IMR-90 (cell line): ENCODE results near the gene KAZN. TPM values are rescaled to one million over a fixed set of nuclear protein-coding genes. Genes with fewer than 3 reads are reported as not detected.

Source experiments
- ATAC-seq: fragments of 200-7000 bp; cut with Tn5 transposase; 2 replicates; pipeline ENCODE4 v1.9.1; 2020; ENCODE audit warnings: low read depth, mild to moderate bottlenecking, moderate library complexity
- BruUV-seq: library from RNA; stranded (reverse); fragments of 400-500 nt; replicated peaks from 2 replicates; lab custom pipeline; 2021; lab: Mats Ljungman, UMichigan
- CTCF ChIA-PET: fragments of 300-600 bp; formaldehyde crosslinking; extraction: SDS; loops from one replicate; lab custom pipeline; 2021; ENCODE audit warnings: antibody characterized with exemption; lab: Yijun Ruan, JAX
- POLR2A ChIA-PET: fragments of 300-600 bp; sonication (Branson Sonifier 250); formaldehyde crosslinking; loops from one replicate; lab custom pipeline; 2022; ENCODE audit warnings: antibody characterized with exemption; ENCODE audit not compliant: unreplicated experiment; lab: Charles Lee
- DNase-seq: peaks from one replicate; pipeline ENCODE4 v3.0.0; 2013
- H2AFZ ChIP-seq: replicated peaks from 2 replicates; pipeline ENCODE3; 2013; ENCODE audit warnings: low read length, mild to moderate bottlenecking; ENCODE audit not compliant: poor library complexity
- H2AK5ac ChIP-seq: 2 replicates; pipeline ENCODE4 v1.6.1; 2013; ENCODE audit warnings: low read depth, low read length, inconsistent platforms
- H2AK9ac ChIP-seq: replicated peaks from 2 replicates; pipeline ENCODE3; 2013; ENCODE audit warnings: mild to moderate bottlenecking, low read depth, low read length, moderate library complexity; ENCODE audit not compliant: poor library complexity
- H2BK120ac ChIP-seq: 2 replicates; pipeline ENCODE4 v1.6.1; 2013; ENCODE audit warnings: low read depth, low read length, inconsistent platforms
- H2BK15ac ChIP-seq: 3 replicates; pipeline ENCODE4 v1.6.1; 2013; ENCODE audit warnings: low read depth, low read length, inconsistent platforms
- H2BK20ac ChIP-seq: 2 replicates; pipeline ENCODE4 v1.6.1; 2013; ENCODE audit warnings: low read depth, mild to moderate bottlenecking, inconsistent platforms, low read length, moderate library complexity
- H2BK5ac ChIP-seq: 2 replicates; pipeline ENCODE4 v1.6.1; 2013; ENCODE audit warnings: mild to moderate bottlenecking, low read depth, low read length, inconsistent platforms; ENCODE audit not compliant: poor library complexity, severe bottlenecking
- H3K14ac ChIP-seq: replicated peaks from 2 replicates; pipeline ENCODE4 v1.6.1; 2013; ENCODE audit warnings: low read depth, low read length, inconsistent platforms
- H3K18ac ChIP-seq: 2 replicates; pipeline ENCODE4 v1.6.1; 2013; ENCODE audit warnings: low read depth, low read length, control low read depth
- H3K23ac ChIP-seq: 2 replicates; pipeline ENCODE4 v1.6.1; 2013; ENCODE audit warnings: low read depth, low read length, inconsistent platforms
- H3K27ac ChIP-seq: 2 replicates; pipeline ENCODE4 v1.5.1; 2013; ENCODE audit warnings: mild to moderate bottlenecking, control low read depth, low read length; ENCODE audit not compliant: insufficient read depth
- H3K27me3 ChIP-seq: 2 replicates; pipeline ENCODE4 v1.6.1; 2013; ENCODE audit warnings: low read length; ENCODE audit not compliant: control insufficient read depth, insufficient read depth
- H3K36me3 ChIP-seq: 2 replicates; pipeline ENCODE4 v1.6.1; 2013; ENCODE audit warnings: low read length, mixed read lengths; ENCODE audit not compliant: control insufficient read depth, insufficient read depth
- H3K4ac ChIP-seq: 2 replicates; pipeline ENCODE4 v1.6.1; 2013; ENCODE audit warnings: low read depth, low read length, inconsistent platforms
- H3K4me1 ChIP-seq: 2 replicates; pipeline ENCODE4 v1.6.1; 2013; ENCODE audit warnings: low read length, mixed read lengths; ENCODE audit not compliant: control insufficient read depth, insufficient read depth
- H3K4me2 ChIP-seq: 2 replicates; pipeline ENCODE4 v1.6.1; 2013; ENCODE audit warnings: low read depth, mild to moderate bottlenecking, control low read depth, low read length, moderate library complexity
- H3K4me3 ChIP-seq: 2 replicates; pipeline ENCODE4 v1.5.1; 2013; ENCODE audit warnings: low read depth, mild to moderate bottlenecking, control low read depth, low read length, moderate library complexity; ENCODE audit not compliant: insufficient read depth
- H3K56ac ChIP-seq: 2 replicates; pipeline ENCODE4 v1.6.1; 2013; ENCODE audit warnings: low read length, inconsistent platforms; ENCODE audit not compliant: insufficient read depth; ENCODE audit errors: extremely low read depth
- H3K79me1 ChIP-seq, 2 experiments: 2 replicates each; pipeline ENCODE4 v1.6.1; 2013; ENCODE audit warnings: low read length in 2 of 2, inconsistent platforms in 1 of 2, low read depth in 1 of 2
- H3K9ac ChIP-seq: 2 replicates; pipeline ENCODE4 v1.6.1; 2013; ENCODE audit warnings: low read depth, low read length, control low read depth
- H3K9me1 ChIP-seq: 2 replicates; pipeline ENCODE4 v1.6.1; 2013; ENCODE audit warnings: low read length, inconsistent platforms; ENCODE audit not compliant: insufficient read depth
- H3K9me3 ChIP-seq: 2 replicates; pipeline ENCODE4 v1.6.1; 2013; ENCODE audit warnings: low read length; ENCODE audit not compliant: control insufficient read depth, insufficient read depth
- H4K20me1 ChIP-seq: 2 replicates; pipeline ENCODE4 v1.6.1; 2013; ENCODE audit warnings: low read length, inconsistent platforms; ENCODE audit not compliant: insufficient read depth
- H4K5ac ChIP-seq: 2 replicates; pipeline ENCODE4 v1.6.1; 2013; ENCODE audit warnings: mild to moderate bottlenecking, low read depth, low read length, control low read depth
- H4K8ac ChIP-seq, 2 experiments: 2 replicates each; pipeline ENCODE4 v1.6.1; 2013; ENCODE audit warnings: low read depth in 2 of 2, low read length in 2 of 2, control low read depth in 1 of 2, inconsistent platforms in 1 of 2
- H4K91ac ChIP-seq: 2 replicates; pipeline ENCODE4 v1.6.1; 2013; ENCODE audit warnings: low read depth, low read length, inconsistent platforms; ENCODE audit not compliant: insufficient read depth
- BHLHE40 ChIP-seq: fragments of 150-350 bp; IDR thresholded peaks from 2 replicates; pipeline ENCODE4 v1.6.1; 2016; ENCODE audit warnings: mild to moderate bottlenecking, low read depth, low read length
- CEBPB ChIP-seq: IDR thresholded peaks from 2 replicates; pipeline ENCODE4 v1.6.1; 2012; ENCODE audit warnings: low read depth, low read length, improper control_type of control experiment
- CHD1 ChIP-seq: IDR thresholded peaks from 2 replicates; pipeline ENCODE4 v1.6.1; 2012; ENCODE audit warnings: low read depth, low read length, improper control_type of control experiment
- FOS ChIP-seq: fragments of 150-350 bp; IDR thresholded peaks from 2 replicates; pipeline ENCODE4 v1.6.1; 2016; ENCODE audit warnings: low read depth, low read length
- MAFK ChIP-seq: IDR thresholded peaks from 2 replicates; pipeline ENCODE4 v1.6.1; 2012; ENCODE audit warnings: low read depth, low read length, improper control_type of control experiment
- MAZ ChIP-seq: IDR thresholded peaks from 2 replicates; pipeline ENCODE4 v1.6.1; 2012; ENCODE audit warnings: low read depth, mild to moderate bottlenecking, low read length, improper control_type of control experiment, moderate library complexity, borderline replicate concordance
- MXI1 ChIP-seq: IDR thresholded peaks from 2 replicates; pipeline ENCODE4 v1.6.1; 2012; ENCODE audit warnings: low read depth, mild to moderate bottlenecking, low read length, moderate library complexity, borderline replicate concordance
- NFE2L2 ChIP-seq: fragments of 150-350 bp; IDR thresholded peaks from 2 replicates; pipeline ENCODE4 v1.6.1; 2016; ENCODE audit warnings: low read depth, mild to moderate bottlenecking, low read length
- POLR2A ChIP-seq: IDR thresholded peaks from 2 replicates; pipeline ENCODE4 v1.6.1; 2012; ENCODE audit warnings: mild to moderate bottlenecking, low read depth, low read length
- RCOR1 ChIP-seq: IDR thresholded peaks from 2 replicates; pipeline ENCODE4 v1.6.1; 2012; ENCODE audit warnings: mild to moderate bottlenecking, low read length, improper control_type of control experiment; ENCODE audit not compliant: insufficient replicate concordance
- RFX5 ChIP-seq: IDR thresholded peaks from 2 replicates; pipeline ENCODE4 v1.8.0; 2012; ENCODE audit warnings: low read depth, mild to moderate bottlenecking, low read length, moderate library complexity
- SMC3 ChIP-seq: fragments of 150-350 bp; IDR thresholded peaks from 2 replicates; pipeline ENCODE4 v1.6.1; 2016; ENCODE audit warnings: low read depth, mild to moderate bottlenecking, antibody characterized with exemption, low read length, moderate library complexity
- whole genome bisulfite sequencing, 2 experiments: methylation state at CpG; one replicate each; pipeline versions ENCODE4 v1.1.5 to v1.1.7; 2013; ENCODE audit warnings: missing lambda C conversion rate in 2 of 2; ENCODE audit not compliant: insufficient read length in 1 of 2; ENCODE audit errors: extremely low coverage in 2 of 2; 5-methylcytosine and 5-hydroxymethylcytosine counted together
- dilution Hi-C: fragments of 300-500 bp; cut with HindIII; formaldehyde crosslinking; loops from one replicate; pipeline ENCODE4 v1.14.3; 2018; ENCODE audit warnings: low sequenced_read_pairs; ENCODE audit not compliant: unreplicated experiment
- in situ Hi-C: fragments of 300-500 bp; cut with MboI; formaldehyde crosslinking; loops from 3 replicates; pipeline ENCODE4 v1.14.3; 2019; ENCODE audit warnings: low sequenced_read_pairs, inconsistent platforms, mixed read lengths
- intact Hi-C: fragments of 100-400 bp; cut with micrococcal nuclease; formaldehyde crosslinking; loops from 2 replicates; pipeline ENCODE4 v1.10.0; 2022
- polyA plus RNA-seq, 3 experiments: library from polyadenylated mRNA; depleted of rRNA; stranded (reverse); fragments of >200 nt; gene quantifications; 2 replicates each; pipeline ENCODE4 v1.2.3, GENCODE V29; 2012; ENCODE audit warnings: low replicate concordance in 1 of 3
- total RNA-seq: library from RNA; depleted of rRNA; stranded (reverse); fragments of >200 nt; gene quantifications from 2 replicates; pipeline ENCODE4 v1.2.3, GENCODE V29; 2012
- TF ChIP-seq, protein P1 (sequence below): fragments of 150-350 bp; IDR thresholded peaks from 2 replicates; pipeline ENCODE4 v1.6.1; 2017; ENCODE audit warnings: mild to moderate bottlenecking, antibody characterized with exemption, low read length, low read depth
- TF ChIP-seq, protein P2 (sequence below): fragments of 150-350 bp; IDR thresholded peaks from 2 replicates; pipeline ENCODE4 v1.6.1; 2016; ENCODE audit warnings: low read depth, mild to moderate bottlenecking, low read length, moderate library complexity, borderline replicate concordance
- TF ChIP-seq, protein P3 (sequence below): conservative IDR thresholded peaks from 2 replicates; pipeline ENCODE4 v1.5.1; 2012; ENCODE audit warnings: mild to moderate bottlenecking, low read depth, low read length, improper control_type of control experiment

KAZN gene
- total and polyA plus RNA-seq, 2 of the 4 experiments (the other 2 are of a cell fraction): 5.2 to 10.5 TPM

DNA sequence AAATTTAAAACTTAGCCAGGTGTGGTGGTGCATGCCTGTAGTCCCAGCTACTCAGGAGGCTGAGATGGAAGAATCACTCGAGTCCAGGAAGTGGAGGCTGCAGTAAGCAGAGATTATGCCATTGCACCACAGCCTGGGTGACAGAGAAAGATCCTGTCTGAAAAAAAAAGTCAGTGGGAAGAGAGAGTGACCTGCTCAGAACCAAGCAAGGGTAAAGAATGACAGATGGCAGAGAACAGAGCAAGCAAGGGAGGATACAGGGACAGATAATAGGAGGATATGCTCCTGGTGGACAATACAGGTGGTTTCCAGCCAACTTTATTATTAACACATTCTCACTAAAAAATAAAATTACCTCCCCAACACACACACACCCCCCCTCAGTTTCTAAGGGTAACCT is 550.5 kb downstream of the KAZN start:
- Histone ChIP-seq H3K36me3 (no peaks in the 10 kb centered on the region), H3K79me1 (no peaks in the 10 kb centered on the region), H3K56ac (no peak overlapping the region), H4K5ac (no peak overlapping the region), H2BK20ac (no peak overlapping the region), H4K8ac (no peak overlapping the region), H2BK120ac (no peak overlapping the region), H3K18ac (no peak overlapping the region), H2BK15ac (no peak overlapping the region), H3K9me3 (peaks cover 3% of the 10 kb centered on the region; the same call in 1 of the 2 replicates), H2BK5ac (no peak overlapping the region), H3K9ac (no peak overlapping the region), H2AK9ac (no peak overlapping the region), H3K14ac (no peak overlapping the region), H3K9me1 (no peaks in the 10 kb centered on the region), H4K91ac (no peak overlapping the region), H3K4me1 (no peaks in the 10 kb centered on the region; the same call in 1 of the 2 replicates), H3K27me3 (0 out of 2 replicates have a peak, but pooled peaks cover 5% of the 10 kb centered on the region), H3K4me2 (no peak overlapping the region), H3K4ac (no peak overlapping the region), H2AK5ac (no peak overlapping the region), H2AFZ (no peak overlapping the region), H3K23ac (no peak overlapping the region), H3K4me3 (no peak overlapping the region), H4K20me1 (peaks cover 3% of the 10 kb centered on the region; the same call in 1 of the 2 replicates), H3K27ac (no peak overlapping the region)
- ChIA-PET CTCF (no interaction called here), POLR2A (no interaction called here)
- dilution Hi-C loops: no loop called here
- WGBS, 2 experiments: no CpG with 5 or more reads among the region's 1 CpG
- in situ Hi-C loops: no loop called here
- TF ChIP-seq, protein P1, sequence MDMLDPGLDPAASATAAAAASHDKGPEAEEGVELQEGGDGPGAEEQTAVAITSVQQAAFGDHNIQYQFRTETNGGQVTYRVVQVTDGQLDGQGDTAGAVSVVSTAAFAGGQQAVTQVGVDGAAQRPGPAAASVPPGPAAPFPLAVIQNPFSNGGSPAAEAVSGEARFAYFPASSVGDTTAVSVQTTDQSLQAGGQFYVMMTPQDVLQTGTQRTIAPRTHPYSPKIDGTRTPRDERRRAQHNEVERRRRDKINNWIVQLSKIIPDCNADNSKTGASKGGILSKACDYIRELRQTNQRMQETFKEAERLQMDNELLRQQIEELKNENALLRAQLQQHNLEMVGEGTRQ: no peak
- no peak for TF ChIP-seq POLR2A
- TF ChIP-seq MAFK: no peak
- no peak for TF ChIP-seq RCOR1
- no peak for TF ChIP-seq CEBPB
- TF ChIP-seq, protein P2, sequence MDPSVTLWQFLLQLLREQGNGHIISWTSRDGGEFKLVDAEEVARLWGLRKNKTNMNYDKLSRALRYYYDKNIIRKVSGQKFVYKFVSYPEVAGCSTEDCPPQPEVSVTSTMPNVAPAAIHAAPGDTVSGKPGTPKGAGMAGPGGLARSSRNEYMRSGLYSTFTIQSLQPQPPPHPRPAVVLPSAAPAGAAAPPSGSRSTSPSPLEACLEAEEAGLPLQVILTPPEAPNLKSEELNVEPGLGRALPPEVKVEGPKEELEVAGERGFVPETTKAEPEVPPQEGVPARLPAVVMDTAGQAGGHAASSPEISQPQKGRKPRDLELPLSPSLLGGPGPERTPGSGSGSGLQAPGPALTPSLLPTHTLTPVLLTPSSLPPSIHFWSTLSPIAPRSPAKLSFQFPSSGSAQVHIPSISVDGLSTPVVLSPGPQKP: no peak
- TF ChIP-seq, protein P3, sequence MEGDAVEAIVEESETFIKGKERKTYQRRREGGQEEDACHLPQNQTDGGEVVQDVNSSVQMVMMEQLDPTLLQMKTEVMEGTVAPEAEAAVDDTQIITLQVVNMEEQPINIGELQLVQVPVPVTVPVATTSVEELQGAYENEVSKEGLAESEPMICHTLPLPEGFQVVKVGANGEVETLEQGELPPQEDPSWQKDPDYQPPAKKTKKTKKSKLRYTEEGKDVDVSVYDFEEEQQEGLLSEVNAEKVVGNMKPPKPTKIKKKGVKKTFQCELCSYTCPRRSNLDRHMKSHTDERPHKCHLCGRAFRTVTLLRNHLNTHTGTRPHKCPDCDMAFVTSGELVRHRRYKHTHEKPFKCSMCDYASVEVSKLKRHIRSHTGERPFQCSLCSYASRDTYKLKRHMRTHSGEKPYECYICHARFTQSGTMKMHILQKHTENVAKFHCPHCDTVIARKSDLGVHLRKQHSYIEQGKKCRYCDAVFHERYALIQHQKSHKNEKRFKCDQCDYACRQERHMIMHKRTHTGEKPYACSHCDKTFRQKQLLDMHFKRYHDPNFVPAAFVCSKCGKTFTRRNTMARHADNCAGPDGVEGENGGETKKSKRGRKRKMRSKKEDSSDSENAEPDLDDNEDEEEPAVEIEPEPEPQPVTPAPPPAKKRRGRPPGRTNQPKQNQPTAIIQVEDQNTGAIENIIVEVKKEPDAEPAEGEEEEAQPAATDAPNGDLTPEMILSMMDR: no peak
- no peak for TF ChIP-seq NFE2L2
- TF ChIP-seq MAZ: no peak
- TF ChIP-seq BHLHE40: no peak
- no peak for TF ChIP-seq CHD1
- no peak for TF ChIP-seq FOS
- TF ChIP-seq MXI1: no peak
- no peak for TF ChIP-seq RFX5
- no peak for TF ChIP-seq SMC3
- no peak for ATAC-seq
- no TSS peak for BruUV-seq
- DNase-seq: no peak
- intact Hi-C loops: no loop called here
